ENCODE results near the gene DNMBP.
A peak's percentile ranks its signal among the peaks of the same experiment; 100 is the strongest.
"Not testable (repeated sequence)": the region's sequence is repeated elsewhere in the genome, so short reads cannot be mapped to it uniquely, and the experiment has no call there.

DNA sequence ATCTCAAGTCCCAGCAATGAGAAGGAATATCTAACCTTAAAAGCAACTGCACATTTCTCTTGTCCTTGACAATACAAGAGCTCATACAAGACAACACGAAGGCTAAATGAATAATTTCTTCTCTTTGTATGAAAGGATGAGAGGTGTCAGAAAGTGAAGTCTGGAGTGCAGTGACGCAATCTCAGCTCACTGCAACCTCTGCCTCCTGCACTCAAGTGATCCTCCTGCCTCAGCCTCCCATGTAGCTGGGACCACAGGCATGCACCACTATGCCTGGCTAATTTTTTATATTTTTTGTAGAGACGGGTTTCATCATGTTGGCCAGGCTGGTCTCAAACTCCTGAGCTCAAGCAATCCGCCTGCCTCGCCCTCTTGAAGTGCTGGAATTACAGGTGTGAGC is 24.1 kb downstream of the DNMBP start:
- TF ChIP-seq, protein P1, sequence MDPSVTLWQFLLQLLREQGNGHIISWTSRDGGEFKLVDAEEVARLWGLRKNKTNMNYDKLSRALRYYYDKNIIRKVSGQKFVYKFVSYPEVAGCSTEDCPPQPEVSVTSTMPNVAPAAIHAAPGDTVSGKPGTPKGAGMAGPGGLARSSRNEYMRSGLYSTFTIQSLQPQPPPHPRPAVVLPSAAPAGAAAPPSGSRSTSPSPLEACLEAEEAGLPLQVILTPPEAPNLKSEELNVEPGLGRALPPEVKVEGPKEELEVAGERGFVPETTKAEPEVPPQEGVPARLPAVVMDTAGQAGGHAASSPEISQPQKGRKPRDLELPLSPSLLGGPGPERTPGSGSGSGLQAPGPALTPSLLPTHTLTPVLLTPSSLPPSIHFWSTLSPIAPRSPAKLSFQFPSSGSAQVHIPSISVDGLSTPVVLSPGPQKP (IDR thresholded peaks at IDR 0.05; ENCODE audit: borderline replicate concordance, low read depth, low read length) = not testable (repeated sequence)
- TF ChIP-seq, protein P2, sequence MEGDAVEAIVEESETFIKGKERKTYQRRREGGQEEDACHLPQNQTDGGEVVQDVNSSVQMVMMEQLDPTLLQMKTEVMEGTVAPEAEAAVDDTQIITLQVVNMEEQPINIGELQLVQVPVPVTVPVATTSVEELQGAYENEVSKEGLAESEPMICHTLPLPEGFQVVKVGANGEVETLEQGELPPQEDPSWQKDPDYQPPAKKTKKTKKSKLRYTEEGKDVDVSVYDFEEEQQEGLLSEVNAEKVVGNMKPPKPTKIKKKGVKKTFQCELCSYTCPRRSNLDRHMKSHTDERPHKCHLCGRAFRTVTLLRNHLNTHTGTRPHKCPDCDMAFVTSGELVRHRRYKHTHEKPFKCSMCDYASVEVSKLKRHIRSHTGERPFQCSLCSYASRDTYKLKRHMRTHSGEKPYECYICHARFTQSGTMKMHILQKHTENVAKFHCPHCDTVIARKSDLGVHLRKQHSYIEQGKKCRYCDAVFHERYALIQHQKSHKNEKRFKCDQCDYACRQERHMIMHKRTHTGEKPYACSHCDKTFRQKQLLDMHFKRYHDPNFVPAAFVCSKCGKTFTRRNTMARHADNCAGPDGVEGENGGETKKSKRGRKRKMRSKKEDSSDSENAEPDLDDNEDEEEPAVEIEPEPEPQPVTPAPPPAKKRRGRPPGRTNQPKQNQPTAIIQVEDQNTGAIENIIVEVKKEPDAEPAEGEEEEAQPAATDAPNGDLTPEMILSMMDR (conservative IDR thresholded peaks at IDR 0.05; ENCODE audit: low read depth, low read length) = not testable (repeated sequence)
- TF ChIP-seq FOS (IDR thresholded peaks at IDR 0.05; ENCODE audit: low read depth, low read length); POLR2A (IDR thresholded peaks at IDR 0.05; ENCODE audit: low read depth, low read length); RCOR1 (IDR thresholded peaks at IDR 0.05; ENCODE audit: insufficient replicate concordance, low read length); RFX5 (IDR thresholded peaks at IDR 0.05; ENCODE audit: low read depth, low read length); RAD21 (IDR thresholded peaks at IDR 0.05; ENCODE audit: low read length); MAZ (IDR thresholded peaks at IDR 0.05; ENCODE audit: borderline replicate concordance, low read depth, low read length); BHLHE40 (IDR thresholded peaks at IDR 0.05; ENCODE audit: low read depth, low read length): not testable (repeated sequence)
- TF ChIP-seq, protein P3, sequence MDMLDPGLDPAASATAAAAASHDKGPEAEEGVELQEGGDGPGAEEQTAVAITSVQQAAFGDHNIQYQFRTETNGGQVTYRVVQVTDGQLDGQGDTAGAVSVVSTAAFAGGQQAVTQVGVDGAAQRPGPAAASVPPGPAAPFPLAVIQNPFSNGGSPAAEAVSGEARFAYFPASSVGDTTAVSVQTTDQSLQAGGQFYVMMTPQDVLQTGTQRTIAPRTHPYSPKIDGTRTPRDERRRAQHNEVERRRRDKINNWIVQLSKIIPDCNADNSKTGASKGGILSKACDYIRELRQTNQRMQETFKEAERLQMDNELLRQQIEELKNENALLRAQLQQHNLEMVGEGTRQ (IDR thresholded peaks at IDR 0.05; ENCODE audit: low read depth, low read length) = not testable (repeated sequence)
- peak; percentile 41; the same call in 1 of the 2 replicates for TF ChIP-seq CEBPB (IDR thresholded peaks at IDR 0.05; ENCODE audit: low read depth, low read length)
